Neural cell (in vitro differentiated cells): ENCODE data around the gene CRACR2B. TPM values are rescaled to one million over a fixed set of nuclear protein-coding genes. Genes with fewer than 3 reads are reported as not detected.

ENCODE experiments used
- polyA plus RNA-seq: library from polyadenylated mRNA; depleted of rRNA; stranded (reverse); fragments of >200 nt; gene quantifications from 2 replicates; pipeline ENCODE4 v1.2.3, GENCODE V29; 2014
- small RNA-seq, 3 experiments: library from RNA; depleted of rRNA; stranded (forward); fragments of <200 nt; gene quantifications; one replicate each; pipeline ENCODE3, GENCODE V24; 2012

Gene CRACR2B
- polyA plus RNA-seq, 1 donor from 2014 or later = 1.2 TPM

Small RNA genes lying within 50 kb of the gene (small RNA-seq; reads per million reads assigned to genes)
- 0 reads per million in 3 experiments for gene SNORA52

Other genes with a start within 250 kb of the CRACR2B start
- gene IRF7, start 212.0 kb upstream of the CRACR2B start, polyA plus RNA-seq = 1.1 and 4.6 TPM in 2 replicates
- gene CDHR5, start 203.0 kb upstream of the CRACR2B start, polyA plus RNA-seq = not detected in 2 replicates
- gene SCT, start 200.7 kb upstream of the CRACR2B start, polyA plus RNA-seq = not detected in 2 replicates
- 0.86 TPM in 1 of 2 replicates, not detected in the other for gene DRD4, start 190.7 kb upstream of the CRACR2B start, polyA plus RNA-seq
- 87.6 and 94.9 TPM in 2 replicates for gene DEAF1, start 132.7 kb upstream of the CRACR2B start, polyA plus RNA-seq
- gene TMEM80, start 132.1 kb upstream of the CRACR2B start, polyA plus RNA-seq = 23.1 and 30.9 TPM in 2 replicates
- gene EPS8L2, start 121.7 kb upstream of the CRACR2B start, polyA plus RNA-seq = 3.5 and 7.5 TPM in 2 replicates
- gene TALDO1, start 80.5 kb upstream of the CRACR2B start, polyA plus RNA-seq = 156 and 158 TPM in 2 replicates
- gene GATD1, start 50.4 kb upstream of the CRACR2B start, polyA plus RNA-seq = 131 and 146 TPM in 2 replicates
- gene CEND1, start 37.8 kb upstream of the CRACR2B start, polyA plus RNA-seq = 11.8 and 16.2 TPM in 2 replicates
- gene SLC25A22, start 29.6 kb upstream of the CRACR2B start, polyA plus RNA-seq = 40.9 and 66.4 TPM in 2 replicates
- 13.3 and 34.9 TPM in 2 replicates for gene PIDD1, start 22.7 kb upstream of the CRACR2B start, polyA plus RNA-seq
- 147 and 167 TPM in 2 replicates for gene RPLP2, start 18.0 kb upstream of the CRACR2B start, polyA plus RNA-seq
- 7.3 and 7.8 TPM in 2 replicates for gene PNPLA2, start 9.0 kb upstream of the CRACR2B start, polyA plus RNA-seq
- 70.8 and 80.1 TPM in 2 replicates for gene CD151, start 5.0 kb downstream of the CRACR2B start, polyA plus RNA-seq
- gene POLR2L, start 14.6 kb downstream of the CRACR2B start, polyA plus RNA-seq = 50.6 and 62.3 TPM in 2 replicates
- 68.1 and 68.3 TPM in 2 replicates for gene TSPAN4, start 14.9 kb downstream of the CRACR2B start, polyA plus RNA-seq
- gene CHID1, start 82.9 kb downstream of the CRACR2B start, polyA plus RNA-seq = 51.2 and 81.3 TPM in 2 replicates
- gene AP2A2, start 98.0 kb downstream of the CRACR2B start, polyA plus RNA-seq = 46.5 and 46.8 TPM in 2 replicates
- not detected in 2 replicates for gene MUC6, start 208.8 kb downstream of the CRACR2B start, polyA plus RNA-seq
- not detected in 2 replicates for gene MUC2, start 247.0 kb downstream of the CRACR2B start, polyA plus RNA-seq